T-helper 22 cell (primary cell): ENCODE results near the gene CALML3.
"Not testable (repeated sequence)": the region's sequence is repeated elsewhere in the genome, so short reads cannot be mapped to it uniquely, and the experiment has no call there.

Experiments used
- DNase-seq: peaks from one replicate; pipeline ENCODE4 v3.0.0-alpha.2; 2020; ENCODE audit warnings: low read depth

Gene CALML3

DNA sequence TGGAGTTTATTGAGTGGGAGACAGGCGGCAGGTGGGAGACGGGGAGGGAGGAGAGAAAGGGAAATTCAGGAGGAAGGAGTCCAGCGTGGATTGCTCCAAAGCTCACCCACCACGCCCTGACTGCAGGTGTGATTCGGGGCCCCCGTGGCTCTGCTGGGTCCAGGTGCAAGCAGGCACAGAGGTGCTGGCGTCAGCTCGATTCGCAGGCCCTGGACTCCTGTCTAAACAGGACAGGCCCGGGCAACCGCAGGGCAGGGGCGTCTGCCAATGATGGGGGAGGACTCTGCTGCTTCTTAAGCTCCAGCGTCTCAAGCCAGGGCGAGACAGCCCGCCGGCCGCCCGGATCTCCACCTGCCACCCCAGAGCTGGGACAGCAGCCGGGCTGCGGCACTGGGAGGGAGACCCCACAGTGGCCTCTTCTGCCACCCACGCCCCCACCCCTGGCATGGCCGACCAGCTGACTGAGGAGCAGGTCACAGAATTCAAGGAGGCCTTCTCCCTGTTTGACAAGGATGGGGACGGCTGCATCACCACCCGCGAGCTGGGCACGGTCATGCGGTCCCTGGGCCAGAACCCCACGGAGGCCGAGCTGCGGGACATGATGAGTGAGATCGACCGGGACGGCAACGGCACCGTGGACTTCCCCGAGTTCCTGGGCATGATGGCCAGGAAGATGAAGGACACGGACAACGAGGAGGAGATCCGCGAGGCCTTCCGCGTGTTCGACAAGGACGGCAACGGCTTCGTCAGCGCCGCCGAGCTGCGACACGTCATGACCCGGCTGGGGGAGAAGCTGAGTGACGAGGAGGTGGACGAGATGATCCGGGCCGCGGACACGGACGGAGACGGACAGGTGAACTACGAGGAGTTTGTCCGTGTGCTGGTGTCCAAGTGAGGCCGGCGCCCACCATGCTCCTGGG, at the start of gene CALML3:
Gene CALML3, plus strand, starts transcription at position 321 of the 920 bp plus-strand sequence. Its CDS starts 125 bp downstream, at position 446.
- DNase-seq, result no peak

- DNase-seq, result not testable (repeated sequence)
Observed at GRCh38 chr10:5475088-5475487, 49.7 kb upstream of the CALML3 start.

DNA sequence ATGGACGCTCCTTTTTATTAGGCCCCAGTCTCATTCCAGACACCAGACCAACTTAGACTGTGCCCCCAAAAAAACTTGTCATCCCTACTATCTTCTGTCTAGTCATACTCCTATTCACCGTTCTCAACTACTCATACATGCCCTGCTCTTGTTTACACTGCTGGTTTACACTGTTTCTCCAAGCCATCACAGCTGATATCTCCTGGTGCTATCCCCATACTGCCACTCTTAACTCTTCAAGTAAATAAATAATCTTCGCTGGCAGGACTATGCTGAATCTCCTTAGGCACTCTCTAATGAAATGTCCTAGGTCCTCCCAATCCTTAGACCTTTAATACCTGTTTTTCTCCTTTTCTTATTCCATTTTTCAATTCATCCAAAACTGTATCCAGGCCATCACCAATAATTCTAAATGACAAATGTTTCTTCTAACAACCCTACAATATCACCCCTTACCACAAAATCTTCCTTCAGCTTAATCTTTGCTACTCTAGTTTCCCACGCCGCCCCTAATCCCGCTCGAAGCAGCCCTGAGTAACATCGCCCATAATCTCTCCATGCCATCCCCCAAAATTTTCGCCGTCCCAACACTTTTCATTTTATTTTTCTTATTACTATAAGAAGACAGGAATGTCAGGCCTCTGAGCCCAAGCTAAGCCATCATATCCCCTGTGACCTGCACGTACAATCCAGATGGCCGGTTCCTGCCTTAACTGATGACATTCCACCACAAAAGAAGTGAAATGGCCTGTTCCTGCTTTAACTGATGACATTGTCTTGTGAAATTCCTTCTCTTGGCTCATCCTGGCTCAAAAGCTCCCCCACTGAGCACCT, 48.6 kb upstream of the CALML3 start:
- not testable (repeated sequence) for DNase-seq

GRCh38 chr10:5476918-5477525, 47.7 kb upstream of the CALML3 start:
- no peak for DNase-seq

DNA sequence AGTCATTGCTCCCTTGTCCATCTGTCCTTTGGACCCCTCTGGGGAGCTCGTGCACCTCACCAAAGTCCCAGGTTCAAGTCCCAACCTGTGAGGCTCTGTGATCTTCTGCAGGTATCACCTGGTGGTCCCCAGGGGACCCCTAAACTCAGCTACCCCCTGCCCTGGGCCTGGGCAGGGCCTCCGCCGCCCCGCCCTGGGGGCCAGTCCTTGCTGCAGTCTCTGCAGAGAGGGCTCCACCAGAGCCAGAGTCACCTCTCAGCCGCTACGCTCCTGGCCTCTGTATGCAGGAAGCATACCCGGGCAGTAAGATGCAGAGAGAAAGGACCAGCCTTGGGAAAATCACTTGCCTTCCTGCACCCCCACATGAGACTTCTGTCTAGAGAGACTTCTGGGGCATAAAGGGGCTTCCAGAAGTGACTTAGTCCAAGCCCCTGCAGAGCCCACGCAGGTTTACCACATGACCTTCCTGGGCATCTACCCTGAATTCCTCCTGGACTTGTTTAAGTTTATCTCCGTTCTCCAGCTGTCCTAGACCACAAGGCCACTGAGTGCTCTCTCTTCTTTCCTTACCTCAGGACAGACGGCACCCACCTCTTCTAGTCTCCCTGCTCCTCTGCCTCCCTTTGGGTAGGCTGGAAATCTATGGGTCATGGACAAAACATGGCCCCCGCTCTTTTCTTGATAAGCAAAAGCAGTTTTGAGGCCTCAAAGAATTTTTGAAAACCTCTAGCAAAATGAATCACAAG, 46.6 kb upstream of the CALML3 start:
- DNase-seq, result no peak

- no peak for DNase-seq
Observed at GRCh38 chr10:5478694-5479305, 46.0 kb upstream of the CALML3 start.

DNA sequence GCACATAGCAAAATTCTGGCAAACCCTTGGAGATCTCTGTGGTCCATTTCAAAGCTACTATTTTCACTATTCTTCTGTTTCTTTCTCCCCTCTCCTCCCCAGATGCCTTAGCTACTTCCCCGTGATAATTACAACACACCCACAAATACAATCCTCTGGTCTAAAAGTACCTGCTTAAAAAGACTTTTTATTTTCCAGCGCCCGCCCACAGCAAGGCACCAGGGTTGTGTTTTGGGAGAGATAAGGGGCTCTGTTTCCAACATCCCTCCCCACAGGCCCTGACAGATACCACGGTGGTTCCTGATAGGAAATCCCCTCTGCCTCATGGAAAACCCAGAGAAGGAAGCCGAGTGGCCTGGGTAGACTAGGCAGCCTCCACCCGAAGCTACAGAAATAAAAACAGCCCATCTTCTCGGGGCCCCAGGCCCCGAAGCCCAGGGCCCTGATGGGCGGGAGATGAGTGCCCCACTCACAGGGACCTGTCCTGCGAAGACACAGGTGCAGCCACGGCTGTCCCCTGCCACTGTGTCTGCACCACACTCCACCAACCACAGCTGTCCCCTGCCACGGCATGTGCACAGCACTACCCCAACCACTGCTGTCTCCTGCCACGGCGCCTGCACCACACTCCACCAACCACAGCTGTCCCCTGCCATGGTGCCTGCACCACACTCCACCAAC, 45.1 kb upstream of the CALML3 start:
- no peak for DNase-seq

DNA sequence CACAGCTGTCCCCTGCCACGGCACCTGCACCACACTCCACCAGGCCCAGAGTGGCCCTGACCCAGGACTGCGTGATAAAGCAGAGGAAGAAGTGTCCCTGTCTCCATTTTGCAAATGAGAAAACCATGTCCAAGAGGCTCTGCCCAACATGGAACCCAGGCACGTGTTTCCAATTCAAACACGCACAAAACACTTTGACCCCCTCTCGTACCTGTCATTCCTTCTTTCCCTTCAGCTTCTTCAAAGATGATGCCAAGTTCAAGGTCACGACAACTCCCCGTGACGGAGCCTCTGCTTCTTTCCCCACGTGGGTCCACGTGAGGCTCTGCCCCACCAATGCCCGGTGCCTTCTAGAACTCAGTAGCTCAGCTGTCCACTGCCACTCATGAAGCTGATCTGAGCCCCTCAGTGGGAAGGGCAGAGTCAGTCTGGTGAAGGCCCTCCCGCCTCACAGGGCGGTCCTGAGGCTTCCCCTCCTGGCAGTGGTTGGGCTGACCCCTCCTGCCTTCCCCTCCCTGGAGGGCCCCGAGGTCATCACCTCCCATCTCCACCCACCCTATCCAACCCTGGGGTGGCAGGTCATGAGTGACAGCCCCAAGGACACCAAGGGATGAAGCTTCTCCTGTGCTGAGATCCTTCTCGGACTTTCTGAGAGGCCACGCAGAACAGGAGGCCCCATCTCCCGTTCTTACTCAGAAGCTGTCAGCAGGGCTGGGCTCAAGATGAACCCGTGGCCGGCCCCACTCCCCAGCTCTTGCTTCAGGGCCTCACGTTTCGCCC, 44.4 kb upstream of the CALML3 start:
- no peak for DNase-seq

DNA sequence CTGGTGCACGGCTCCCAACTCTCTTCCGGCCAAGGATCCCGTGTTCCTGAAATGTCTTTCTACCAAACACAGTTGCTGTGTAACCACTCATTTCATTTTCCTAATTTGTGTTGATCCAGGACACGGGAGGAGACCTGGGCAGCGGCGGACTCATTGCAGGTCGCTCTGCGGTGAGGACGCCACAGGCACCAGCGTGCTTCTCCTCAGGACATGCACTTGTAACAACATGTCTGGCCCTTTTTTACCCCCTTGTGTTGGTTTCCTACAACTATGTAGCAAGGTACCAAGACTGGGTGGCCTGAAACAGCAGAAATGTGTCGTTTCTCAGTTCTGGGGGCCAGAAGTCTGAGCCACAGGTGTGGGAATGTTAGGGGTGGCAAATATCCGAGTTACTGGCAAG, 43.6 kb upstream of the CALML3 start:
- DNase-seq, result no peak

GRCh38 chr10:5482016-5482415, 42.7 kb upstream of the CALML3 start:
- DNase-seq, result no peak

DNA sequence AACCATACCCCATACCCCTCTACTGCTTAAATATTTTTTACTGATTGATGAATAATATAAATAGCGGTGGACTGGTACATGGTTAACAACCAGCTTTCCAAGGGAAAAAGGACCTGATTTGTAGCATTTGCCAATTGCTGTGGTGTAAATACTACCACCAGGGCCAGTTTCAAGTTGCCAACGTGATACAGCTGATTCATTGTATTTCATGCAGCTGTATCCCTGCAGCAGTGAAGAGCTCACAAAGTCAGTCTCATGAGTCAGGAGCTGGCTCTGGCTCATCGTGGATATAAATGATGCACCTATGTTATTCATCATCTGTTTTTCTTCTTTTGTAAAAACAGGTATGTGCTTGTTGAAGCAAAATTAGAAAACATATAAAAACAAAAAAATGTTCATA, 40.6 kb upstream of the CALML3 start:
- no peak for DNase-seq

DNA sequence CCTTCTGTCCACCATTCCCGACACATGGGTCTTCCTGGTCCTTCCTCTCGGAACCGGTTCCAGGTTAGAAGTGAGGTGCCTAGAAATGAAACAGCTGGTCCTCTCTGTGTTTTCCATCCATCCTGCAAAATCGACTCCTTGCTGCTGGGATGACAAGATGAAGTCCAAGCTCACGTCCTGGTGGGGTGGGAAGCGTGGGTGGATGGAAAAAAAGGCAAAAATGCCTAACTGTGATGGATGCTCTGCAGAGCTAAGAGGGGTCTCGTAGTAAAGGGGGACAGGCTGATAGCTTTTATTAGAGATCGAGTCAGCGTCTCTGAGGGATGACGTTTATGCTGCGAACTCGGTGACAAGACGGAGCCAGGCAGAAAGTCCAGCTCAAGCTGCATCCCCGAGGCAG, 39.5 kb upstream of the CALML3 start:
- no peak for DNase-seq

GRCh38 chr10:5485948-5486852, 38.6 kb upstream of the CALML3 start:
- DNase-seq, result no peak

DNA sequence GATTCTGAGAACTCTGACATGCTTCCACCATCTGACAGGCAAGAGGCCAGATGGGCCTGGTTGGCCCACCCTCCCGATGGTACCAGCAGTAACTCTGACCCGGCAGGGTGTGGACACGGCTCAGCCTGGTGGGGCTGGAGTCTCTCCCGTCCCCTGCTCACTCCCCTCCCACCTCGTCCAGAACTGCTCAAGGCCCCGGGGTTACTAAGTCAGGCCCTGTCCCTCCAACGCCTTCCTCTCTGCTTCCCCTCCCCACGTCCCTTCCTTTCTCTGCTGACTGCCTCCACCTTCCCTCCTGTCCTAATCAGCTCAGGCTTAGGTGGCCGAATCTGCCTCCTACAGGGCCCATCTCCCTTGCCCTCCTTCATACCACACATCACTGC, 37.9 kb upstream of the CALML3 start:
- no peak for DNase-seq

GRCh38 chr10:5488272-5489161, 36.2 kb upstream of the CALML3 start:
- no peak for DNase-seq

DNA sequence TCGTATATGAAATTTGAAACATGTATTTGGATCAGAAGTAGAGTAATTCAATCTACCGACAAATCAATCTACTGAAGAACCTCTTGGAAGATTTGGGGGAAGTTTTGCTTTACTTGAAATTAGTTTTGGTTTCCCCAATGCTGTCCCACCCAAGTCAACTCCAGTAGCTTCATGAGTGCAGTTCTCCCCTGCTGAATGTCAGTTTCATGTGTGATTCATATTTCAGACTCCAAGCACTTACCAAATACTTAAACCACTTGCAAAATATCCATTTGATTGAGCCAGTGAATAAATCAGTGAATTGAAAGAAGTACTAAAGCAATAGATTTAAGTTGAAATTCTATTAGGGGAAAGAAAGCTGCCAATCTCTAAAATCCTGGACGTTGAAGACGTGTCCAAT, 34.7 kb upstream of the CALML3 start:
- no peak for DNase-seq

DNA sequence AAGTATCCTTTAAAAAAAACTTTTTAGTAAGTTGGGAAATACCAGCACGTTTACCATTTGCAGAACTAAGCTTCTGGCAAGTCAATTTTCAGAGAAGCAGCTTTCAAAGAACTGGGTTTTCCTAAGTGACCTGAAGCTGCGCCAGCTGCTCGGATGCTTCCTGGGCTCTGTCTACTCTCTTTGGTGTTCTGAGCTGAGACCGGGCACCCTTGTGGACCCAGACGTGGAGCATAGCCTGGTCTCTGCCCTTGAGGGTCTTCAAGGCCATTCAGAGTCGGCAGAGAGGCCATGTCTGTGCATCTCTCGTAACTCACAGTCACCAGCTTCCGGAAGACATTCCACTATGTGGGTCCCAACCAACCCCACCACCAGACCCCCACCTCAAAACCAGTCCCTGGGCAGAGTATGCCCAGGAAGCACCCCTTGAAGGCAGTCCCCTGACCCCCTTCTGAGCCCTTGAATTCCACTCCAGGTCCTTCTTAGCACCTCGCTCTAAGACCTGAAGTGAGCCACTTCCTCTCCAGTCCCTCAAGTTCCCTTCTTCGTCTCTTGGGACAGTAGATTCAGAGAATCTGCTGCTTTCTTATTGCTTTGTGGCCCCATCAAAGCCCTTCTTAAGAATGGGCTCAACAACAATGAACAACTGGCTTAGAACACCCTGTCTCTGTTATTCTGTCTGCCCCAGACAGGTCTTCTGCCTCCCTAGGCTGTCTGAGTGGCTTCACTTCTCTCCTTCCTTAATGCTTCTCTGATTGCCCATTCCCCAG, 33.9 kb upstream of the CALML3 start:
- no peak for DNase-seq
